ENCODE measurements around the gene GLI2. TPM values are rescaled to one million over a fixed set of nuclear protein-coding genes. Genes with fewer than 3 reads are reported as not detected.

Gene GLI2
- total RNA-seq, 1 donor from 2014 or later, result not detected

- CTCF ChIA-PET, result no interaction called here
- no peak for ATAC-seq (ENCODE audit: low read depth)
- no peak overlapping the region for H3K27ac Mint-ChIP-seq
- no peak for DNase-seq
- intact Hi-C loops (cut with micrococcal nuclease), result no loop called here
- H3K27me3 Mint-ChIP-seq, result no peaks in the 10 kb centered on the region
- POLR2A ChIA-PET, result no interaction called here
- H3K4me1 Mint-ChIP-seq, result no peaks in the 10 kb centered on the region
- H3K9me3 Mint-ChIP-seq, result no peaks in the 10 kb centered on the region
- no peak overlapping the region for H3K4me3 Mint-ChIP-seq
- no peak for TF ChIP-seq CTCF (IDR thresholded peaks at IDR 0.05)
- no peaks in the 10 kb centered on the region for H3K36me3 Mint-ChIP-seq (ENCODE audit: low read depth)
Measured at GRCh38 chr2:120764492-120764891, 28.8 kb downstream of the GLI2 start.

- Mint-ChIP-seq H3K4me1 (no peaks in the 10 kb centered on the region), H3K9me3 (no peaks in the 10 kb centered on the region), H3K36me3 (ENCODE audit: low read depth) (no peaks in the 10 kb centered on the region), H3K4me3 (no peak overlapping the region), H3K27me3 (no peaks in the 10 kb centered on the region), H3K27ac (no peak overlapping the region)
- no peak for TF ChIP-seq CTCF (IDR thresholded peaks at IDR 0.05)
- intact Hi-C loops (cut with micrococcal nuclease), result no loop called here
- DNase-seq (no peak), ATAC-seq (ENCODE audit: low read depth) (no peak)
- POLR2A ChIA-PET, result no interaction called here
- CTCF ChIA-PET, result interaction anchor here (0.9 kb wide), 1 partner anchor 45 kb away, joined by 3 read pairs; no protein-coding TSS in a partner anchor
Measured at GRCh38 chr2:120764991-120765677, 29.5 kb downstream of the GLI2 start.

- H3K27me3 Mint-ChIP-seq, result no peaks in the 10 kb centered on the region
- DNase-seq (no peak), ATAC-seq (ENCODE audit: low read depth) (no peak)
- ChIA-PET CTCF (interaction anchor here (0.9 kb wide), 1 partner anchor 44 kb away, joined by 3 read pairs; no protein-coding TSS in a partner anchor), POLR2A (no interaction called here)
- H3K9me3 Mint-ChIP-seq, result no peaks in the 10 kb centered on the region
- H3K4me3 Mint-ChIP-seq, result no peak overlapping the region
- intact Hi-C loops (cut with micrococcal nuclease), result no loop called here
- no peak for TF ChIP-seq CTCF (IDR thresholded peaks at IDR 0.05)
- no peak overlapping the region for H3K27ac Mint-ChIP-seq
- H3K4me1 Mint-ChIP-seq, result no peaks in the 10 kb centered on the region
- H3K36me3 Mint-ChIP-seq (ENCODE audit: low read depth), result no peaks in the 10 kb centered on the region
Measured at GRCh38 chr2:120765678-120766469, 30.2 kb downstream of the GLI2 start.

- POLR2A ChIA-PET, result no interaction called here
- no peaks in the 10 kb centered on the region for H3K4me1 Mint-ChIP-seq
- no peaks in the 10 kb centered on the region for H3K9me3 Mint-ChIP-seq
- no peak overlapping the region for H3K4me3 Mint-ChIP-seq
- DNase-seq (no peak), ATAC-seq (ENCODE audit: low read depth) (no peak)
- intact Hi-C loops (cut with micrococcal nuclease), result no loop called here
- CTCF ChIA-PET, result interaction anchor here (0.9 kb wide), 1 partner anchor 43 kb away, joined by 3 read pairs; no protein-coding TSS in a partner anchor
- TF ChIP-seq CTCF (IDR thresholded peaks at IDR 0.05), result no peak
- no peak overlapping the region for H3K27ac Mint-ChIP-seq
- no peaks in the 10 kb centered on the region for H3K27me3 Mint-ChIP-seq
- H3K36me3 Mint-ChIP-seq (ENCODE audit: low read depth), result no peaks in the 10 kb centered on the region
Measured at GRCh38 chr2:120766470-120767351, 31.0 kb downstream of the GLI2 start.

All from activated B cell treated with CpG ODN at 0.5 μM for 24 hours (primary cell).